ENCODE data around the gene PRSS23. TPM values are rescaled to one million over a fixed set of nuclear protein-coding genes. Genes with fewer than 3 reads are reported as not detected.

The PRSS23 gene
- total and polyA plus RNA-seq, 10 of the 15 experiments (the other 5 are each of a cell fraction or from before 2014, with no cell fraction given): 0.03 to 0.39 (median 0.16) TPM; not detected in 5

DNA sequence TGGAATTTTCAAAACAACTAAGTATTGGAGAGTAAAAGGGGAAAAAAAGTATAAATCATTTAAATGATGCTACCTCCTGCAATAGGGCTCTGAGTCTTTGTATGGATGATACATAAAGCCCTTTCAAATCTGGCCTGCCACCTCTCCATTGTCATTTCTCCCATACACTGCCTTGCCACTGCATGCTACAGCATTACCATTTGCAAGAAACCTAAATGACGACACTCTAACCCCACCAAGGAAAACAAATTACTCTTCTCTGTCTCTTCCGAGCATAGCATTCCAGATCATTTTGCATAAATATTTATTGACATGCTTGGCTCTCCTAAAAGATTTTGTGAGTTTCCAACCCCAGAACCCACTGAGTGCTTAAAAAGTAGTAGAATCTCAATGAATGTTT, 34.5 kb upstream of the PRSS23 start:
- WGBS (ENCODE audit: insufficient coverage, insufficient replicate concordance, low lambda C conversion rate, missing lambda C conversion rate): 36% methylated on average over 2 of the region's 2 CpGs
- intact Hi-C loops (cut with micrococcal nuclease; ENCODE audit: unreplicated experiment): no loop called here
- ChIA-PET POLR2A (no interaction called here), CTCF (no interaction called here), SMC1A (ENCODE audit: uncharacterized antibody, unreplicated experiment) (no interaction called here), RAD21 (ENCODE audit: unreplicated experiment) (no interaction called here)
- no peaks in the 10 kb centered on the region for H3K36me3 ChIP-seq (ENCODE audit: control insufficient read depth in 2 of 2, insufficient read depth in 2 of 2, low read length in 1 of 2)
- in situ Hi-C loops (cut with MboI): no loop called here
- FAIRE-seq (no peak), DNase-seq (ENCODE audit: low read depth, low spot score) (no peak), ATAC-seq (no peak)
- H3K4me3 ChIP-seq: no peak overlapping the region
- H3K27ac ChIP-seq (ENCODE audit: control insufficient read depth, insufficient read depth): no peak overlapping the region
- H3K9me3 ChIP-seq (replicated peaks; ENCODE audit: control insufficient read depth, insufficient read depth, low read length): no peaks in the 10 kb centered on the region
- H3K4me2 ChIP-seq (ENCODE audit: control insufficient read depth, insufficient read depth): no peak overlapping the region
- no TSS peak for BruUV-seq (replicated peaks)
- H3K79me2 ChIP-seq (ENCODE audit: control insufficient read depth, insufficient read depth, low read length): no peaks in the 10 kb centered on the region
- H3K9ac ChIP-seq (ENCODE audit: control insufficient read depth, insufficient read depth, low read length): no peak overlapping the region
- no peaks in the 10 kb centered on the region for H3K27me3 ChIP-seq (replicated peaks in 1 of 2; ENCODE audit: control insufficient read depth in 2 of 2, insufficient read depth in 2 of 2, low read length in 1 of 2)
- no peak for TF ChIP-seq ZBTB40 (IDR thresholded peaks at IDR 0.05; ENCODE audit: borderline replicate concordance)
- no peak for TF ChIP-seq RUNX3 (IDR thresholded peaks at IDR 0.05; ENCODE audit: low read length)
- no peak for TF ChIP-seq NFYA (IDR thresholded peaks at IDR 0.05; ENCODE audit: borderline replicate concordance, low read depth, low read length)
- no peak for TF ChIP-seq CEBPZ (IDR thresholded peaks at IDR 0.05; ENCODE audit: low read depth, low read length)
- TF ChIP-seq, protein P1, sequence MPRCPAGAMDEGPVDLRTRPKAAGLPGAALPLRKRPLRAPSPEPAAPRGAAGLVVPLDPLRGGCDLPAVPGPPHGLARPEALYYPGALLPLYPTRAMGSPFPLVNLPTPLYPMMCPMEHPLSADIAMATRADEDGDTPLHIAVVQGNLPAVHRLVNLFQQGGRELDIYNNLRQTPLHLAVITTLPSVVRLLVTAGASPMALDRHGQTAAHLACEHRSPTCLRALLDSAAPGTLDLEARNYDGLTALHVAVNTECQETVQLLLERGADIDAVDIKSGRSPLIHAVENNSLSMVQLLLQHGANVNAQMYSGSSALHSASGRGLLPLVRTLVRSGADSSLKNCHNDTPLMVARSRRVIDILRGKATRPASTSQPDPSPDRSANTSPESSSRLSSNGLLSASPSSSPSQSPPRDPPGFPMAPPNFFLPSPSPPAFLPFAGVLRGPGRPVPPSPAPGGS (IDR thresholded peaks at IDR 0.05; ENCODE audit: borderline replicate concordance, insufficient read depth, low read depth, low read length, poor library complexity, severe bottlenecking): no peak
- TF ChIP-seq SMAD1 (IDR thresholded peaks at IDR 0.05; ENCODE audit: low read depth, partially characterized antibody): no peak
- no peak for TF ChIP-seq YY1 (IDR thresholded peaks at IDR 0.05; ENCODE audit: low read depth, low read length)
- no peak for TF ChIP-seq ATF7 (IDR thresholded peaks at IDR 0.05; ENCODE audit: low read depth)
- no peak for TF ChIP-seq HDAC2 (IDR thresholded peaks at IDR 0.05)
- TF ChIP-seq ZBTB4 (CRISPR knock-in tag; IDR thresholded peaks at IDR 0.05): no peak
- H3K4me1 ChIP-seq (ENCODE audit: control insufficient read depth, insufficient read depth, low read length): no peaks in the 10 kb centered on the region
- no peak overlapping the region for H2AFZ ChIP-seq (ENCODE audit: control insufficient read depth, low read depth, low read length)
- H4K20me1 ChIP-seq (ENCODE audit: control insufficient read depth, insufficient read depth): no peaks in the 10 kb centered on the region
